GM12874 (cell line): Measurements from ENCODE around the gene TPST1.

Experiments used
- TF ChIP-seq, protein P1 (sequence below): IDR thresholded peaks from 2 replicates; pipeline ENCODE4 v1.5.1; 2011; ENCODE audit warnings: low read depth, mild to moderate bottlenecking, control low read depth, low read length, moderate library complexity; ENCODE audit not compliant: insufficient read depth

Gene TPST1

DNA sequence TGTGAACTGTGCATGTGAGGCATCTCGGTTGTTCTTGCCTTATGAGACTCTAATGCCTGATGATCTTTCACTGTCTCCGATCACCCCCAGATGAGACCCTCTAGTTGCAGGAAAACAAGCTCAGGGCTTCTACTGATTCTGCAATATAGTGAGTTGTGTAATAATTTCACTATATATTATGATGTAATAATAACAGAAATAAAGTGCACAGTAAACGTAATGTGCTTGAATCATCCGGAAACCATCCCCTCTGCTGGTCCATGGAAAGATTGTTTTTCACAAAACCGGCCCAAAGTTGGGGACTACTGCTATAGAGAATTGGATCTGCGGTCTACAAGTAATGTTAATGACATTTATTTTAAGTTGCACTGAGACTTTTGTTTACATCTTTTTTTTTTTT, 126.7 kb downstream of the TPST1 start:
- TF ChIP-seq, protein P1, sequence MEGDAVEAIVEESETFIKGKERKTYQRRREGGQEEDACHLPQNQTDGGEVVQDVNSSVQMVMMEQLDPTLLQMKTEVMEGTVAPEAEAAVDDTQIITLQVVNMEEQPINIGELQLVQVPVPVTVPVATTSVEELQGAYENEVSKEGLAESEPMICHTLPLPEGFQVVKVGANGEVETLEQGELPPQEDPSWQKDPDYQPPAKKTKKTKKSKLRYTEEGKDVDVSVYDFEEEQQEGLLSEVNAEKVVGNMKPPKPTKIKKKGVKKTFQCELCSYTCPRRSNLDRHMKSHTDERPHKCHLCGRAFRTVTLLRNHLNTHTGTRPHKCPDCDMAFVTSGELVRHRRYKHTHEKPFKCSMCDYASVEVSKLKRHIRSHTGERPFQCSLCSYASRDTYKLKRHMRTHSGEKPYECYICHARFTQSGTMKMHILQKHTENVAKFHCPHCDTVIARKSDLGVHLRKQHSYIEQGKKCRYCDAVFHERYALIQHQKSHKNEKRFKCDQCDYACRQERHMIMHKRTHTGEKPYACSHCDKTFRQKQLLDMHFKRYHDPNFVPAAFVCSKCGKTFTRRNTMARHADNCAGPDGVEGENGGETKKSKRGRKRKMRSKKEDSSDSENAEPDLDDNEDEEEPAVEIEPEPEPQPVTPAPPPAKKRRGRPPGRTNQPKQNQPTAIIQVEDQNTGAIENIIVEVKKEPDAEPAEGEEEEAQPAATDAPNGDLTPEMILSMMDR, result no peak

DNA sequence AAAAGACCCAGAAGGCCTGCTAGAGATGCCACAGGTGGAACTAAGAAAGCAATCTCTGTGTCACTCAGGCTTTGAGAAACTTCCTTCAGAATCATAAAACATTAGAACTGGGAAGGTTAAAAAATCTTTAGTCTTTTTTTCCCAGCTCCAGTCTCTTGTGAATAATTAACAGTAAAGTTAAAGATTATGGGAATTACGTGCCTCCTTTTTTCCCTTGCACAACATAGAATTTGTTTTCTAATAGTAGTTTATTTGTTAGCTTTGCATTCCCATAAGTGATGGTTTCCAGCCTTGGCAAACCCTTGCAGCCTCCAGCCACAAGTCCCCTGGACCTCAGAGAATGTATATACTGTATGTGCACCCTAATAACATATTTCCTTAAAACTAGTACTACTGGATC, 128.3 kb downstream of the TPST1 start:
- TF ChIP-seq, protein P1, result no peak

DNA sequence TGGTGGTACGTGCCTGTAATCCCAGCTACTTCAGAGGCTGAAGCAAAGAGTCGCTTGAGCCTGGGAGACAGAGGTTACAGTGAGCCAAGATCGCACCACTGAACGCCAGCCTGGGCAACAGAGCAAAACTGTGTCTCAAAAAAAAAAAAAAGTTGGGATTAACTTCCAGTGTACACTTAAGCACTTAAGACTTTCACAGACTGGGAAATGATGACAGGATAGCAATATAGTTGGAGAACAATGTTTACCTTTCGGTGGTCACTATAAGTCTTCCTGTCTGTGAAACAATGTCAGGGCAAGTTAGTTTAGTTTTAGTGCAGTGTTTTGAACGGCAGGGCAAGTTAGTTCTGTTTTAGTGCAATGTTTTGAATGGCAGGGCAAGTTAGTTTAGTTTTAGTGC, 130.2 kb downstream of the TPST1 start:
- TF ChIP-seq, protein P1, result no peak

DNA sequence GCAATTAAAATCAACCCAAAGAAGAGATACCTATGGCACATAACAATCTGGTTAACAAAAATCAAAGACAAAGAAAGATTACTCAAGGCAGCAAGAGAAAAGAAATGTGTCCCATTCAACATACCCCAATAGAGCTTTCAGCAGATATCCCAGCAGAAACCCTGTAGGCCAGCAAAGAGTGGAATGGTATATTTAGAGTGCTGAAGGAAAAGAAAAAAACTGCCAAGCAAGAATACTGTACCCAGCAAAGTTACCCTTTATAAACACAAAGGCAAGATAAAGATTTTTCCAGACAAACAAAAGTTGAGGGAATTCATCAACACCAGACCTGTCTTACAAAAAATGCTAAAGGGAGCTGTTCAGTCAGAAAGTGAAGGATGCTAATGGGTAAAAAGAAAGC, 131.6 kb downstream of the TPST1 start:
- TF ChIP-seq, protein P1, result no peak

DNA sequence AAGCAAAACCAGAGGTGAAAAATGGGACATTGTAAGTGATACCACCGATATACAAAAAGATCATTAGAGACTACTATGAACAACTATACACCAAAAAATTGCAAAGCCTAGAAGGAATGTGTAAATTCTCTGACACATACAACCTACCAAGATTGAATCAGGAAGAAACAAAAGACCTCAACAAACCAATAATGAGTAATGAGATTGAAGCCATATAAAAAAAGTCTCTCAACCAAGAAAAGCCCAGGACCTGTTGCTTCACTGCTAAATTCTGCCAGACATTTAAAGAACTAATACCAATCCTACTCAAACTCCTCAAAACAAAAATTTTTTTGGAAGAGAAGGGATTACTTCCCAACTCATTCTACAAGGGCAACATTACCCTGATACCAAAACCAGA, 134.0 kb downstream of the TPST1 start:
- TF ChIP-seq, protein P1, result no peak

DNA sequence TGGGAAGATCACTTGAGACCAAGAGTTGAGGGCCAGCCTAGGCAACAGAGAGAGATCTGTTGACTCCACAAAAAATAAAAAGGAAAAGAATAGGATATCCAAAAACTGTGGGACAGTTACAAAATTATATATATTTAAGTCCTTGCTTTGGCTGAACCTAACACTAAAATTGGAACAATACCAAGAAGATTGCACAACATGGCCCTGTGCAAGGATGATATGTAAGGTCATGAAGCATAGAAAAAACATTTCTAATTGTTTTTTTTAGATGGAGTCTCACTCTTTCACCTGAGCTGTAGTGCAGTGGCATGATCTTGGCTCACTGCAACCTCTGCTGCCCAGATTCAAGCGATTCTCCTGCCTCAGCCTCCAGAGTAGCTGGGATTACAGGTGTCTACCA, 139.0 kb downstream of the TPST1 start:
- TF ChIP-seq, protein P1, result no peak

DNA sequence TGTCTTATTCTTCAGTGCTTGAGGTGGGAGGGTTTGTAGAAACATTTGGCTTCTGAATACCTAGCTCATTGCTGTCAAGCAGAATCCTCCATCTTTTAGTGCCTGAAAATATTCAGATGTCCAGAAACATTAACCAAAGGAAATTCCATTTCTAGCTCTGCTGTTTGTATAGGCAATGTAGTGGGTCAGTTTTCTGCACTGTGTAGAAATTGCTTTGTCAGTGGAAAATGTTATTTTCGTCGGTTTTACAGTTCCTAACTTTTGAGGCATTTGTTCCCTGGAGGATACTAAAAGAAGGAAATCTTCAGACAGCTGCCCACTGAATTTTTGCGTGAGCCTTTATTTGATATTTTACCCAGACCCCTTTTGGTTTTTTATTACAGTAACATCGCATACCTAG, 143.4 kb downstream of the TPST1 start:
- TF ChIP-seq, protein P1, result no peak

DNA sequence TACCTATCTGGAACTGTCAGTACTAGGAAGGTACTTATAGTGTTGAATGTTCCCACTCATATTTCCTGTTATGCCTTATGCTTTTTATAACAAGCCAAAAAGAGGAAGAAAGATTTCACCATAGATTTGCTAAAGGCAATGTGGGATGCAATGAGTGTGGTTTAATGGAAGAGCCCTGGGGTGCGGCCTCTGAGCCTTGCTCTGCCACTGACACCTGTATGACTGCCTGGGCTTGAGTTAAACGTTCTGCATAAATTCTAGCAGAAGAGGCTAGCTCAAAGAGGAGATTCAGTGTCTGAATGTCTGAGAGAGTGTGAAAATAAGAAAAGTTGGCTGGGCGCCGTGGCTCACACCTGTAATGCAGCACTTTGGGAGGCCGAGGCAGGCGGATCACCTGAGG, 143.8 kb downstream of the TPST1 start:
- TF ChIP-seq, protein P1, result no peak
